ENCODE measurements around the gene CEP126. TPM values are rescaled to one million over a fixed set of nuclear protein-coding genes. Genes with fewer than 3 reads are reported as not detected.
"Not testable (repeated sequence)": the region's sequence is repeated elsewhere in the genome, so short reads cannot be mapped to it uniquely, and the experiment has no call there.

The CEP126 gene
- total RNA-seq, 1 experiment from 2014 or later: 0.26 TPM

DNA sequence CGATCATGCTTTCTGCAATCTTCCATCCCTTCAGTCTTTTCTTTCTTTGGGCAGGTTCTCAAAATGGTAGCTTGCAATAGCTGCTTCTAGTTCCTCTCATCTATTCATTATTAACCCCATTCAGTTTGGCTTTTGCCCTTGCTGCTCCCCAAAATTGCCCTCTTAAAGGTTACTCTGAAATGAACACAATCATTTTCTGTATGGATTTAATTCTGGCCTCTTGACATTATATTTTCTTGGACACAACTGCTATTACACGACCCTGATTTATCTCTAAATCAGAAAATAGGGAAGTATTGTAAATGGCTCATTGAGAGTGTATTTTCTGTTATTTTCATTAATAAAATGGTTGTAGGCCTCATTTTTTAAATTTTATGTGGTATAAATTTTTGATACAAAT, 1.6 kb downstream of the CEP126 start, which contains the start of gene ANGPTL5:
TSS of gene ANGPTL5 (minus strand) at position 101 of the 400 bp plus-strand sequence. CDS start 8,613 bp downstream, outside the sequence.
- in situ Hi-C loops (cut with HindIII; ENCODE audit: low pct_unique_long_range_greater_than_20kb, low sequenced_read_pairs): no loop called here

DNA sequence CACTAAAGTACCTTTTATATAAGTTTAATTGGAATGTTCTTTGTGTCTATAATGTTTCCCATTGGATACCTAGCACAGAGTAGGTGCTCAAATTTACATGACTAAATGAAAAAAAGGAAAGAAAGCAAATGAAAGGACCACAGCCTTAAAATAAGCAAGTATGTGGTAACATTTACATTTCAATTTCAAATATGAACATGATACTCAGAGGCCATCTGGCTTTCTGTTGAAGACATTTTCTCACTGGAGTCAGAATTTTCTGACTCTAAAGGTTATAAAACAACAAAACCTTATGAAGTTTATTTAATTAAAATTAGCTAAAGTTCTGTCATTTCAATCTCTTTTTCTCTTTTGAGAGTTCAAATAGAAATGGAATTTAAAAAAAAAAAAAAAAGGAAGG, 2.4 kb downstream of the CEP126 start:
- no peak for DNase-seq (ENCODE audit: low read depth, low spot score)

More for the DNA sequence above, 1.6 kb downstream of the CEP126 start, which contains the start of gene ANGPTL5:
- no peak for DNase-seq (ENCODE audit: low read depth, low spot score)

DNA sequence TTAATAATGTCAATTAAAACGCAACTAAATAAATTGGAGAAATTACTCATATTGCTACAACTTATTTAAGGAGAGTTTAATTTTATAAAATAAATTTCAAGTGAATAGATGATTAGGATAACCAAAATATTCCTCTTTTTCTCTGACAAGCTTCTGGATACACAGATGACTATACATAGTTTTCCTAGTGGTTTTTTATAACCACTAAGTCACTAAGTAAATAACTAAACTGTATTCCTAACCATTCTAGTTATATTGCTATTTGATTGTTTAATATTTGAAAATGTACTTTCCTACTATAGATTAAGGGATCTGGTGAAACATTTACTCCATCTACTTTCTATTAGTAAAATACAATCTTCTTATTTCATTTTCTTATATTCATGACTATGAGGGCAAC, 6.2 kb downstream of the CEP126 start:
- in situ Hi-C loops (cut with HindIII; ENCODE audit: low pct_unique_long_range_greater_than_20kb, low sequenced_read_pairs): no loop called here
- no peak for DNase-seq (ENCODE audit: low read depth, low spot score)

More for the DNA sequence above, 2.4 kb downstream of the CEP126 start:
- in situ Hi-C loops (cut with HindIII; ENCODE audit: low pct_unique_long_range_greater_than_20kb, low sequenced_read_pairs): no loop called here

DNA sequence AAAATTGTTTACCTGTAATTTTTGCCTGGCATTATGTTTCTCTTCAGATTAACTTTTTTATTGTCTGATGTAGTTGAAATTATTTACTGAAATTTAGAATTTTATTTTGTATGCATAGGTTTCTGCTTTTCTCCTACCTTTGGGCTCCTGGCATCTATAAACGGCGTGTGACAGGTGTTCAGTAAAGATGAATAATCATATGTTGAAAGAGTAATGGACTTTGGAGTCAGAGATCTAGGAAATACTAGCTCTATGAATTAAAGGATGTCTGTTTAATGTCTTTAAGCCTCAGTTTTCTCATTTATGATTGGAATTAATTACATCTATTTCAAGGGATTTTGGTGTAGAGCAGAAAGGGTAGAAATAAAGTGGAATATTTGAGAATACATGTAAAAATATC, 8.7 kb downstream of the CEP126 start:
- in situ Hi-C loops (cut with HindIII; ENCODE audit: low pct_unique_long_range_greater_than_20kb, low sequenced_read_pairs): no loop called here
- DNase-seq (ENCODE audit: low read depth, low spot score): no peak

DNA sequence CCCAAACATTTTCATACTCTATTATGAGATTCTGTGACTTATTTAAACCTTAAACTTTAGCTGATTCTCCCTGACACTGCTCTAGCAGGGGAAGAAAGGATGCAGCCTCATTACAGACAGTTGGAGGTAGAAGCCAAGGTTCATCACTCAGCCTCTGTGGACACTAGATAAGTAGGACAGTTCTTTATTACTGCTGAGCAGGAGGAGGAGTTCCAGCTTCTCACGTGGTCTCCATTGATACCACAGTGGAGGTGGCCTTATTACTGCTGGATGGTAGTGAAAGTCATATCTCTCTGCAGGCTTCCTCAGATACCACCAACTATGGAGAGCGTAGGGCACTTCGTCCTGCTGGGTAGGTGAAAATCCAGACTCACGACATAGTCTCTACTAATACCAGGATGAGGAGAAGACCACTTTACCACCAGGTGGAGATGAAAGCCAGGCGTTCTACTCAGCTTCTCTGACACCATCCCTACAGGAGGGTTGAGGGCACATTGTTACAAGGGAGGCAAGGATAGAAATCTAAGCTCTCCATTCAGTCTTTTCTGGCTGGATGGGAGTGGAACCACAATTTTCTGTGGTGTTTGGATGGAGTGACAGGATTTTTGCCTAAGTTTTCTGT, 14.6 kb downstream of the CEP126 start:
- in situ Hi-C loops (cut with HindIII; ENCODE audit: low pct_unique_long_range_greater_than_20kb, low sequenced_read_pairs): no loop called here
- no peak for DNase-seq (ENCODE audit: low read depth, low spot score)

DNA sequence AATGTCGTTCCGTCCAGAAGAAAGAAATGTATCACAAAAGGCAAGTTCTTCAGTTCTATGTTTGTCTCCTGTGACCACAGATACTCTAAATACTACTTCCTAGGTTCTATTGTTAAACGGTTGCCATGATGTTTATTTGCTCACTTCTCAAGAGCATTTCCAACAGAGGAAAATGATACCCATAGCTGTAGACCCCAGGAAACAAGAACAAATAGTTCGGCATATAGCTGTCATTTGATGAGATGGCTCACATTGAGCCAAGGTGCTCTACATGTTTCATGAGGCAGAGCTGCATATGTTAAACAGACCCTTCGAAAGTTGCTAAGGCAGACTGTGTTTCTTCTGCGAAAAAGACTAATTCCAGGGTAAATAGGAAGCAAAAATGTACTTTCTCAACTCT, 16.9 kb downstream of the CEP126 start:
- DNase-seq (ENCODE audit: low read depth, low spot score): no peak
- in situ Hi-C loops (cut with HindIII; ENCODE audit: low pct_unique_long_range_greater_than_20kb, low sequenced_read_pairs): no loop called here

DNA sequence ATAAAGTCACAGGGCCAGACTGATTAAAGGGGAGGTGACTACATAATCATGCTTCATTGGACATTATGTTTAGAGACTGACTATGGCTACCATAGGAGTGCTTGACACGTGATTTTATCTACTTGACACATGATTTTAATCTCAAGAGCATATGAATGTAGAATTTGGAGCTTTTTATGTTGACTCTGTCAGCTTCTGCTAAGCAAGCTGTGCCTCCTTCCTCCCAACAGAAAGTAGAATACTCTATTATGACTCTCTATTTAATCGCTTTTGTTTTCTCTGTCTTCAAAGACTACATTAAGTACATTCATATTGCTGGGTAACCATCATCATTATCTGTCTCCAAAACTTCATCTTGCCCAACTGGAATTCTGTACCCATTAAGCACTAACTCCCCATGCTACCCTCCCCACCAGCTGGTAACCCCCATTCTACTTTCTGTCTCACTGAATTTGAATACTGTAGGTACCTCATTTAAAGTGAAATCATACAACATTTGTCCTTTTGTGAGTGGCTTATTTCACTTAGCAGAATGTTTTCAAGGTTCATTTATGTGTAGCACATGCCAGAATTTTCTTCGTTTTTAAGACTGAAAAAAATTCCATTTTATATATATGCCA, 26.2 kb downstream of the CEP126 start:
- in situ Hi-C loops (cut with HindIII; ENCODE audit: low pct_unique_long_range_greater_than_20kb, low sequenced_read_pairs): no loop called here
- DNase-seq (ENCODE audit: low read depth, low spot score): no peak

DNA sequence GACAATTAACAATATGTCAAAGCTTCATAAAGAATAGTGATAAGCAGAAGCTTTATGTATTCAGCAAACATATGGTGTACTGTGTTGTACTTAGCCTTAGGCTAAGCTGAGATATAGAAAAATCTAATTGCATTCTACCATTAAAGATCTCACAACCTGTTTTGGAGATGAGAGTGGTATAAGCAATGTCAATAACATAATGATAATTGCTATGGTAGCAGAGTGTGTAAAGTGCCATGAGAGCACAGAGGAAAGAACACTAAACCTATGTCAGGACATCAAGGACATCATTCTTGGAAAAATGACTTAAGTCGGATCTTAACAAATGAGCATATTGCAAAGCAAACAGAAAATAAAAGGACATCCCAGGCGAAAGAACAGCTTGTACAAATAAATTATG, 30.1 kb downstream of the CEP126 start:
- in situ Hi-C loops (cut with HindIII; ENCODE audit: low pct_unique_long_range_greater_than_20kb, low sequenced_read_pairs): no loop called here
- no peak for DNase-seq (ENCODE audit: low read depth, low spot score)

DNA sequence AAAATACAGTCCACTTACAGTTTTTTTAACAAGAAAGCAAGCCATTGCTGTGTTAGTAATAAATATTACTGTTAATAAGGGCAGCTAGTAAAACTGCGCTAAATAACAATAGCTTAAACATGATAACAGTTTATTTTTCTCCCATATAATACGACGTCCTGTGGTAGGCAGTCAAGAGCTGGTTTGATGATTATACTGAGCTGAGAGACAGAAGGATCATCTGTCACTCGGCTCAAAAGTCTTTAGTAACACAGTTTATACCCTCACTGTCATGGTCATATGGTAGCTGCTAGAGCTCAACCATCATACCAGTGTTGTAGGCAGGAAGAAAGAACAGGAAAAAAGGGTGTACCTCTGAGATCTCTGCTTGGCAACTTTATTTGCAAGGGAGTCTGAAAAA, 30.6 kb downstream of the CEP126 start:
- in situ Hi-C loops (cut with HindIII; ENCODE audit: low pct_unique_long_range_greater_than_20kb, low sequenced_read_pairs): no loop called here
- no peak for DNase-seq (ENCODE audit: low read depth, low spot score)

DNA sequence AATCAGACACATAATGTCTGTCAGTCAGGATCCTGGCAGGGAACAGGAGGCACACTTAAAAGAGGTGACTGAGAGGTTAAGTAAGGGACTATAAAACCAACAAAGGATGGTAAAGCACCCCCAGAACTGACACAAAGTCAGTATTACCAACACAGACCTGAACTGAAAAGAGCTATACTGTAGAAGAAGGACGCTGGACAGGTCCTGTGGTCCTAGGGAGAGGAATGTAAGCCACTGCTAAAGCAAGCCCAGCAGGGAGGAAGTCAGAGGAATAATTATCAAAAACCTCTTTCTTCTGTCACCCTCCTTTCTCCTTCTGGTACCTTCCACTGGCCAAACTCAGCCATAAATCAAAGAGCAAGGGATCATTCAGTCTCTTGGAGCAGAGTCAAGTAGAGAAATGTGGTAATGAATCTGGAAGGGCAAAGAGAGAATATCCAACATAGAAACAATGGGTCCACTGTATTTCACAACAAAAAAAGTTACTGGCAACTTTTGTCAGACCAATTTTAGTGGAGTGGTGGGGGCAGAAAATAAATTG, 34.9 kb downstream of the CEP126 start:
- in situ Hi-C loops (cut with HindIII; ENCODE audit: low pct_unique_long_range_greater_than_20kb, low sequenced_read_pairs): no loop called here
- DNase-seq (ENCODE audit: low read depth, low spot score): peak; percentile 36

DNA sequence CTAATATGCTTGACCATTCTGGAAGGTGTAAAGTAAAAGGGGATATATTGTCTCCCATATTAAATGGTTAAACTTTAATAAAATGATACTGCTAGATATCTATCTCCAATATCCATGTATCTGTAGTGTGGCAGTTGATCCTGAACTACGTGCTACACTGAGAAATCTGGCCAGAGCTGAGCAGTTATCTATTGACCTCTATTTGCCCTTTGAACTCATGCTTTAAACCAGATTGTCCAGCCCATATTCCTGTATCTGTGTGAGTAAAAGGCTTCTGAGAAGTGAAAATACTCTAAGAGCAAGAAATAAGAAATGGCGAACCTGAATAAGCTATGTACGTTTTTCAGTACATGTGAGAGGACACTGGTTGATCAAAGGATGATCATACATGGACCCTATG, 40.5 kb downstream of the CEP126 start:
- in situ Hi-C loops (cut with HindIII; ENCODE audit: low pct_unique_long_range_greater_than_20kb, low sequenced_read_pairs): no loop called here
- no peak for DNase-seq (ENCODE audit: low read depth, low spot score)

DNA sequence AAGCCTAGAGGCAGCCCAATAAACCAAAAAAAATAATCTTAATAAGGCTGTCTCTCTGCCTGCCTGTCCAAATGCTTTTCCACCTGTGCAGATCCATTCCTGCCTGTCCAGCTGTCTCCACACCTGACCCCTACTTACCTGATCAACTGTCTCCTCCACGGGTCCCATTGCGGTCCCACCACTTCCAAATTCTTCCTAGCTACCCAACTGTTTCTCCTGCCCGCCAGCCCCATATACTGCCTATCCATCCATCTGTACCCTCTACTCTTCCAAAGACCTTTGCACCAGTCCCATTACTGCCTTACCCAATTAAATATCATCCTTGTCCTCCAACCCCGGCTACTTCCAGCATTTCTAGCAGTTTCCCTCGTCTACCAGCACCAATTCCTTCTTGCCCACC, 40.9 kb downstream of the CEP126 start:
- DNase-seq (ENCODE audit: low read depth, low spot score): no peak
- in situ Hi-C loops (cut with HindIII; ENCODE audit: low pct_unique_long_range_greater_than_20kb, low sequenced_read_pairs): no loop called here

DNA sequence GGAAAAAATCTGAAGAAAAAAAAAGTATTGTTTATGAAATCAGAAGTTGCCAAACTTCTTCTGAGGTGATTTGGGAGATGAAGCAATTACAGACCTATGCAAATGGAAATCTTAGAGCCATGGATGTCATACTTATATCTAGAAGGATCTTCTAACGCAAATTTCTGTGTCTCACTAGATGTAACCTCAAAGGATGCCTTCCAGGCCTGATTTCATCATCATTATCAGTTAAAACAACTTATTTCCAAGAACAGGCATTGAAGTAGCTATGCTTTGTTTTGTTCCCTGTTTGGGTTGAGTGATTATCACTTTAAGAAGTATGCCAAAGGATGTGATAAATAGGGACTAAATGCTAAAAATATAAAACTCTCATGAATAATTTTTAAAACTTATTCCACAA, 45.4 kb downstream of the CEP126 start:
- in situ Hi-C loops (cut with HindIII; ENCODE audit: low pct_unique_long_range_greater_than_20kb, low sequenced_read_pairs): no loop called here
- DNase-seq (ENCODE audit: low read depth, low spot score): no peak

DNA sequence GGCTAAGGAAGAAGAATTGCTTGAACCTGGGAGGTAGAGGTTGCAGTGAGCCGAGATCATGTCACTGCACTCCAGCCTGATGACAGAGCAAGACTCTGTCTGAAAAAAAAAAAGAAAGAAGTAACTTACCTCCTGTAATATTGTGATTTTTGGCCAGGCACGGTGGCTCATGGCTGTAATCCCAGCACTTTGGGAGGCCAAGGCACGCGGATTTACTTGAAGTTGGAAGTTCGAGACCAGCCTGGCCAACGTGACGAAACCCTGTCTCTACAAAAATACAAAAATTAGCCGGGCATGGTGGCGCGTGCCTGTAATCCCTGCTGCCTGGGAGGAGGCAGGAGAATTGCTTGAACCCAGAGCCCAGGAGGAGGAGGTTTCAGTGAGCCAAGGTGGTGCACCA, 49.4 kb downstream of the CEP126 start:
- DNase-seq (ENCODE audit: low read depth, low spot score); in situ Hi-C loops (cut with HindIII; ENCODE audit: low pct_unique_long_range_greater_than_20kb, low sequenced_read_pairs): not testable (repeated sequence)

DNA sequence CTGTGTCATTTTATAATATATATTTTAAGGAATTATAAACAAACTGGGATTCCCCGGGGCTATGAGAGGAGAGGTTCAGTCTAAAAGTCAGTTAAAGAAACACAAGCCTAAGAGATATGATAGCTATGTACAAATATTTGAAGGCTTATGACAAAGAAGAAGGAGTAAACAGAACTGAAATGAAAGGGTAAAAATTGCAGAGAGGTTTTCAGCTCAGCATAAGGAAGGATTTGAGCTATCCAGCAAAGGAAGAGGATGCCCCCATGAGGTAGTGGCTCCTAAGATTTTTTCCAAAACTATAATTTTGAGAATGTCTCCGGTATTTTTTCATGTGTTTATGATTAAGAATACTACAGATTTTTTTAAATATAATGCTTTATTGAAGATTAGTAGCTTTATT, 59.4 kb downstream of the CEP126 start:
- in situ Hi-C loops (cut with HindIII; ENCODE audit: low pct_unique_long_range_greater_than_20kb, low sequenced_read_pairs): no loop called here

DNA sequence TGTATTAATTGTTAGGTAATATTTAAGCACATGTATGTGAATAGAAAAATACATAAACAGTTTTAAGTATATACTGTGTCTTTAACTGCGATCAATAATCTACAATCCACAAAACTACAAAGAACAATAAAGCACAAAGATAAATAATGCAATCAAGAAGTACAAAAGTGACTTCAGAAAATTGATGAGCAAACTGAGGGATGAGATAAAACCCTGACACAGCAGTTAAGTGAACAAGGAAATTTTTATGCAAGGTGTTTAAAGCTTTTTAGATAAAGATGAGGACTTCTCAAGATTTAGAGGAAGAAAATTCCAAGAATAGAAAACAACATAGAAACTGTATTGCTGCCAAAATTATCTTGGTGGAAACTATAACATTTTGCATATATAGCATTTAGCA, 60.0 kb downstream of the CEP126 start:
- in situ Hi-C loops (cut with HindIII; ENCODE audit: low pct_unique_long_range_greater_than_20kb, low sequenced_read_pairs): no loop called here

More for the DNA sequence above, 59.4 kb downstream of the CEP126 start:
- peak; percentile 11 for DNase-seq (ENCODE audit: low read depth, low spot score)

DNA sequence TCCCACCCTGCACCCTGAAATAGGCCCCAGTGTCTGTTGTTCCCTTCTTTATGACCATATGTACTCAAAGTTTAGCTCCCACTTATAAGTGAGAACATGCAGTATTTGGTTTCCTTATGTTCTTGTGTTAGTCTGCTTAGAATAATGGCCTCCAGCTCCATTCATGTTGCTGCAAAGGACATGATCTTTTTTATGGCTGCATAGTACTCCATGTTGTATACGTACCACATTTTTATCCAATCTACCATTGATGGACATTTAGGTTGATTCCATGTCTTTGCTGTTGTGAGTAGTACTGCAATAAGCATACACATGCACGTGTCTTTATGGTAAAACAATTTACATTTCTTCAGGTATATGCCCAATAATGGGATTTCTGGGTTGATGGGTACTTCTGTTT, 60.9 kb downstream of the CEP126 start:
- in situ Hi-C loops (cut with HindIII; ENCODE audit: low pct_unique_long_range_greater_than_20kb, low sequenced_read_pairs): no loop called here
- DNase-seq (ENCODE audit: low read depth, low spot score): no peak

More for the DNA sequence above, 60.0 kb downstream of the CEP126 start:
- DNase-seq (ENCODE audit: low read depth, low spot score): no peak

DNA sequence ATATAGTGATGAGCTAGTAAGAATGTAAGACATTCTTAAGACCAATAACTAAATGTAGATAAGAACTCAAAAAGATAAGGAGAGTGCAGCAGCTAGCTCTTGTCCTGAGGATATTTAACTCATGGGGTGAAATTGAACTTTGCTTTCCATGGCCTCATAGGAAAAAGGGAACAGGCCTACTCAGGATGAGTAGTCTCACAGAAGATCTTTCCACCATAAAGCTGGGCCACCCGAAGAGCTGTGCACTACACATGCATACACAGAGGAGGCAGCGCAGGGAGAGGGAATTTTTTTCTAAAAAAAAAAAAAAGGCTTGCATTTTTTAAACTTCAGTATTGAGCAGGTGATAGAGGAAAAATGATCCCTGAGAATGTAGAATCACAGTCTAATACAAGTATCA, 72.6 kb downstream of the CEP126 start:
- peak; percentile 6 for DNase-seq (ENCODE audit: low read depth, low spot score)
- in situ Hi-C loops (cut with HindIII; ENCODE audit: low pct_unique_long_range_greater_than_20kb, low sequenced_read_pairs): no loop called here

DNA sequence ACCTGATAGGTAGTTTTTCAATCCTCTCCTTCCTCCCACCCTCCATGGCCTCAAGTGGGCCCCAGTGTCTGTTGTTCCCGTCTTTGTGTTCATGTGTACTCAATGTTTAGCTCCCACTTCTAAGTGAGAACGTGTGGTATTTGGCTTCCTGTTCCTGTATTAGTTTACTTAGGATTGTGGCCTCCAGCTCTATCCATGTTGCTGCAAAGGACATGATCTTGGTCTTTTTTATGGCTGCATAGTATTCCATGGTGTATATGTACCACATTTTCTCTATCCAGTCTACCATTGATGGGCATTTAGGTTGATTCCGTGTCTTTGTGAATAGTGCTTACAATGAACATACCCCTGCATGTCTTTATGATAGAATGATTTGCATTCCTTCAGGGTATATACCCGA, 78.4 kb downstream of the CEP126 start:
- DNase-seq (ENCODE audit: low read depth, low spot score): no peak
- in situ Hi-C loops (cut with HindIII; ENCODE audit: low pct_unique_long_range_greater_than_20kb, low sequenced_read_pairs): no loop called here

All from SK-MEL-5 (cell line).